OCI-LY1 (cell line): ENCODE data around the gene PPEF2.
"Not testable (repeated sequence)": the region's sequence is repeated elsewhere in the genome, so short reads cannot be mapped to it uniquely, and the experiment has no call there.

ENCODE experiments used
- H2AFZ ChIP-seq: fragments of 200-600 bp; sonication (generic), shearing (Covaris generic); 2 replicates; pipeline ENCODE4 v1.6.0; 2014; ENCODE audit warnings: antibody characterized with exemption, mild to moderate bottlenecking, low read length
- H3F3A ChIP-seq: fragments of 200-600 bp; sonication (generic), shearing (Covaris generic); 2 replicates; pipeline ENCODE4 v1.6.0; 2014; ENCODE audit warnings: mild to moderate bottlenecking, antibody characterized with exemption, low read length, moderate library complexity; ENCODE audit not compliant: insufficient read depth
- H3K27ac ChIP-seq: fragments of 200-600 bp; sonication (generic); 2 replicates; pipeline ENCODE4 v1.5.1; 2014; ENCODE audit warnings: low read length, mixed run types, mild to moderate bottlenecking, low read depth; ENCODE audit not compliant: poor library complexity, severe bottlenecking
- H3K27me3 ChIP-seq: fragments of 200-600 bp; sonication (generic); 2 replicates; pipeline ENCODE4 v1.6.0; 2014; ENCODE audit warnings: antibody characterized with exemption, mild to moderate bottlenecking, low read length, moderate library complexity; ENCODE audit not compliant: insufficient read depth
- H3K36me3 ChIP-seq: fragments of 200-600 bp; sonication (generic); 2 replicates; pipeline ENCODE4 v1.6.1; 2014; ENCODE audit warnings: mild to moderate bottlenecking, antibody characterized with exemption, low read length, moderate library complexity, mixed read lengths; ENCODE audit not compliant: insufficient read depth
- H3K4me1 ChIP-seq: fragments of 200-600 bp; sonication (generic); 2 replicates; pipeline ENCODE4 v1.5.1; 2014; ENCODE audit warnings: mild to moderate bottlenecking, low read length, moderate library complexity; ENCODE audit not compliant: insufficient read depth, severe bottlenecking
- H3K4me2 ChIP-seq: fragments of 200-600 bp; sonication (generic), shearing (Covaris generic); 2 replicates; pipeline ENCODE4 v1.6.1; 2014; ENCODE audit warnings: low read length
- H3K4me3 ChIP-seq: fragments of 200-600 bp; sonication (generic); 2 replicates; pipeline ENCODE4 v1.5.1; 2014; ENCODE audit warnings: low read length, low read depth, mild to moderate bottlenecking, mixed read lengths; ENCODE audit not compliant: poor library complexity, severe bottlenecking
- H3K79me2 ChIP-seq: fragments of 200-600 bp; shearing (Covaris generic); 2 replicates; pipeline ENCODE4 v1.6.1; 2016; ENCODE audit warnings: mixed run types, low read length, mixed read lengths; ENCODE audit not compliant: insufficient read depth
- H3K9ac ChIP-seq: fragments of 200-600 bp; sonication (generic), shearing (Covaris generic); 2 replicates; pipeline ENCODE4 v1.6.1; 2014; ENCODE audit warnings: mild to moderate bottlenecking, low read length, mixed read lengths
- H3K9me2 ChIP-seq: fragments of 200-600 bp; sonication (generic), shearing (Covaris generic); 2 replicates; pipeline ENCODE4 v1.6.1; 2014; ENCODE audit warnings: low read depth, mild to moderate bottlenecking, low read length, mixed read lengths
- H3K9me3 ChIP-seq: fragments of 200-600 bp; shearing (Covaris generic); 2 replicates; pipeline ENCODE4 v1.6.1; 2014; ENCODE audit warnings: low read length, mixed read lengths
- H4K20me1 ChIP-seq: fragments of 200-600 bp; sonication (generic), shearing (Covaris generic); 2 replicates; pipeline ENCODE4 v1.6.0; 2016; ENCODE audit warnings: mild to moderate bottlenecking, low read length; ENCODE audit not compliant: insufficient read depth
- CTCF ChIP-seq: fragments of 200-600 bp; sonication (generic), shearing (Covaris generic); IDR thresholded peaks from 2 replicates; pipeline ENCODE4 v1.5.1; 2017; ENCODE audit warnings: mild to moderate bottlenecking, antibody characterized with exemption, low read length, moderate library complexity, mixed read lengths
- EZH2 ChIP-seq: fragments of 200-600 bp; sonication (generic), shearing (Covaris generic); IDR thresholded peaks from 2 replicates; pipeline ENCODE4 v1.8.0; 2017; ENCODE audit warnings: borderline replicate concordance, mixed run types, mild to moderate bottlenecking, antibody characterized with exemption, low read length, moderate library complexity, mixed read lengths

The PPEF2 gene

GRCh38 chr4:75930152-75930551 is 27.9 kb upstream of the PPEF2 start:
- Histone ChIP-seq H3K27me3 (no peaks in the 10 kb centered on the region), H3K27ac (no peak overlapping the region), H3K9me3 (no peaks in the 10 kb centered on the region), H3K4me1 (no peaks in the 10 kb centered on the region), H3K36me3 (peaks cover 31% of the 10 kb centered on the region; the same call in 1 of the 2 replicates), H3F3A (no peaks in the 10 kb centered on the region), H4K20me1 (no peaks in the 10 kb centered on the region), H3K9me2 (no peaks in the 10 kb centered on the region), H3K4me2 (no peak overlapping the region), H3K79me2 (no peaks in the 10 kb centered on the region), H3K9ac (no peak overlapping the region), H3K4me3 (no peak overlapping the region), H2AFZ (no peak overlapping the region)
- TF ChIP-seq EZH2 (no peak), CTCF (no peak)

- H3K9ac ChIP-seq, H3K27ac ChIP-seq, H3K9me3 ChIP-seq, H3K27me3 ChIP-seq, H2AFZ ChIP-seq, H3K9me2 ChIP-seq, H3F3A ChIP-seq, H3K4me2 ChIP-seq, H3K4me3 ChIP-seq, H3K4me1 ChIP-seq, H3K79me2 ChIP-seq, H4K20me1 ChIP-seq: not testable (repeated sequence)
- H3K36me3 ChIP-seq: peaks cover 37% of the 10 kb centered on the region; the same call in 1 of the 2 replicates
Observed at GRCh38 chr4:75924916-75925315, 22.7 kb upstream of the PPEF2 start.

GRCh38 chr4:75924309-75924827 is 22.1 kb upstream of the PPEF2 start:
- TF ChIP-seq EZH2 (no peak), CTCF (no peak)
- Histone ChIP-seq H3K4me1 (no peaks in the 10 kb centered on the region), H3K27ac (no peak overlapping the region), H3K36me3 (peaks cover 35% of the 10 kb centered on the region; the same call in 1 of the 2 replicates), H4K20me1 (no peaks in the 10 kb centered on the region), H3K27me3 (no peaks in the 10 kb centered on the region), H3K9me2 (no peaks in the 10 kb centered on the region), H3K9ac (no peak overlapping the region), H3F3A (no peaks in the 10 kb centered on the region), H3K4me3 (no peak overlapping the region), H3K79me2 (no peaks in the 10 kb centered on the region), H3K4me2 (no peak overlapping the region), H2AFZ (no peak overlapping the region), H3K9me3 (no peaks in the 10 kb centered on the region)

- Histone ChIP-seq H3K9ac (no peak overlapping the region), H3K27ac (no peak overlapping the region), H3K27me3 (no peaks in the 10 kb centered on the region), H3K4me1 (no peaks in the 10 kb centered on the region), H2AFZ (no peak overlapping the region), H3K4me2 (no peak overlapping the region), H3K9me3 (no peaks in the 10 kb centered on the region), H4K20me1 (no peaks in the 10 kb centered on the region), H3K79me2 (no peaks in the 10 kb centered on the region), H3F3A (no peaks in the 10 kb centered on the region), H3K4me3 (no peak overlapping the region), H3K9me2 (no peaks in the 10 kb centered on the region), H3K36me3 (peaks cover 33% of the 10 kb centered on the region; the same call in 1 of the 2 replicates)
- TF ChIP-seq CTCF (no peak), EZH2 (no peak)
Observed at GRCh38 chr4:75922588-75922987, 20.3 kb upstream of the PPEF2 start.
